H1 (cell line): ENCODE measurements around the gene MAPT.

Experiments used
- BACH1 ChIP-seq: IDR thresholded peaks from 2 replicates; pipeline ENCODE4 v1.6.1; 2012; ENCODE audit warnings: low read length, improper control_type of control experiment
- EZH2 ChIP-seq: fragments of 200-600 bp; sonication (generic); IDR thresholded peaks from 2 replicates; pipeline ENCODE4 v1.7.1; 2012; ENCODE audit warnings: low read depth, mild to moderate bottlenecking, moderate library complexity, low read length, inconsistent platforms; ENCODE audit not compliant: severe bottlenecking
- GTF2F1 ChIP-seq: IDR thresholded peaks from 2 replicates; pipeline ENCODE4 v1.6.1; 2012; ENCODE audit warnings: low read depth, low read length, improper control_type of control experiment, borderline replicate concordance
- HDAC6 ChIP-seq: IDR thresholded peaks from one replicate; pipeline ENCODE4 v1.7.1; 2012; ENCODE audit warnings: low read depth, mild to moderate bottlenecking, inconsistent platforms, low read length, moderate library complexity
- JUND ChIP-seq: IDR thresholded peaks from 2 replicates; pipeline ENCODE4 v1.6.1; 2011; ENCODE audit warnings: mild to moderate bottlenecking, improper control_type of control experiment, low read length
- RBBP5 ChIP-seq: IDR thresholded peaks from 2 replicates; pipeline ENCODE4 v1.7.1; 2012; ENCODE audit warnings: low read depth, mild to moderate bottlenecking, inconsistent platforms, low read length, moderate library complexity, borderline replicate concordance
- SIN3A ChIP-seq, 2 experiments: IDR thresholded peaks in 1 of 2; conservative IDR thresholded peaks in 1 of 2; 2 replicates each; pipeline ENCODE4 v1.6.1; 2011 to 2012; ENCODE audit warnings: low read length in 2 of 2, improper control_type of control experiment in 1 of 2, low read depth in 1 of 2, mild to moderate bottlenecking in 1 of 2
- SRF ChIP-seq: IDR thresholded peaks from 2 replicates; pipeline ENCODE4 v1.6.1; 2011; ENCODE audit warnings: mild to moderate bottlenecking, low read depth, low read length, moderate library complexity
- TAF1 ChIP-seq: IDR thresholded peaks from 2 replicates; pipeline ENCODE4 v1.6.1; 2011; ENCODE audit warnings: mild to moderate bottlenecking, low read depth, low read length
- TBP ChIP-seq: IDR thresholded peaks from 2 replicates; pipeline ENCODE4 v1.6.1; 2011; ENCODE audit warnings: low read depth, low read length, improper control_type of control experiment
- ZNF274 ChIP-seq: IDR thresholded peaks from 2 replicates; pipeline ENCODE4 v1.7.0; 2012; ENCODE audit warnings: low read length, borderline replicate concordance; ENCODE audit errors: extremely low read depth
- TF ChIP-seq, protein P1 (sequence below), 3 experiments: IDR thresholded peaks; 1 replicate in 2 of 3; 2 replicates in 1 of 3; pipeline versions ENCODE4 v1.5.1 to v1.6.1; 2011; ENCODE audit warnings: low read length in 3 of 3, mild to moderate bottlenecking in 3 of 3, inconsistent platforms in 2 of 3, low read depth in 1 of 3, moderate library complexity in 1 of 3; ENCODE audit not compliant: insufficient read depth in 1 of 3; ENCODE audit errors: control extremely low read depth in 1 of 3

DNA sequence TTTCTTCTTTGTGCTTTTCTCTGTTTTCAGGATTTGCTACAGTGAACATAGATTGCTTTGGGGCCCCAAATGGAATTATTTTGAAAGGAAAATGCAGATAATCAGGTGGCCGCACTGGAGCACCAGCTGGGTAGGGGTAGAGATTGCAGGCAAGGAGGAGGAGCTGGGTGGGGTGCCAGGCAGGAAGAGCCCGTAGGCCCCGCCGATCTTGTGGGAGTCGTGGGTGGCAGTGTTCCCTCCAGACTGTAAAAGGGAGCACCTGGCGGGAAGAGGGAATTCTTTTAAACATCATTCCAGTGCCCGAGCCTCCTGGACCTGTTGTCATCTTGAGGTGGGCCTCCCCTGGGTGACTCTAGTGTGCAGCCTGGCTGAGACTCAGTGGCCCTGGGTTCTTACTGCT, 105.9 kb downstream of the MAPT start:
- TF ChIP-seq TBP, result no peak
- no peak for TF ChIP-seq SRF
- no peak for TF ChIP-seq TAF1
- TF ChIP-seq, protein P1, sequence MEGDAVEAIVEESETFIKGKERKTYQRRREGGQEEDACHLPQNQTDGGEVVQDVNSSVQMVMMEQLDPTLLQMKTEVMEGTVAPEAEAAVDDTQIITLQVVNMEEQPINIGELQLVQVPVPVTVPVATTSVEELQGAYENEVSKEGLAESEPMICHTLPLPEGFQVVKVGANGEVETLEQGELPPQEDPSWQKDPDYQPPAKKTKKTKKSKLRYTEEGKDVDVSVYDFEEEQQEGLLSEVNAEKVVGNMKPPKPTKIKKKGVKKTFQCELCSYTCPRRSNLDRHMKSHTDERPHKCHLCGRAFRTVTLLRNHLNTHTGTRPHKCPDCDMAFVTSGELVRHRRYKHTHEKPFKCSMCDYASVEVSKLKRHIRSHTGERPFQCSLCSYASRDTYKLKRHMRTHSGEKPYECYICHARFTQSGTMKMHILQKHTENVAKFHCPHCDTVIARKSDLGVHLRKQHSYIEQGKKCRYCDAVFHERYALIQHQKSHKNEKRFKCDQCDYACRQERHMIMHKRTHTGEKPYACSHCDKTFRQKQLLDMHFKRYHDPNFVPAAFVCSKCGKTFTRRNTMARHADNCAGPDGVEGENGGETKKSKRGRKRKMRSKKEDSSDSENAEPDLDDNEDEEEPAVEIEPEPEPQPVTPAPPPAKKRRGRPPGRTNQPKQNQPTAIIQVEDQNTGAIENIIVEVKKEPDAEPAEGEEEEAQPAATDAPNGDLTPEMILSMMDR (IDR thresholded peaks at IDR 0.05; ENCODE audit: control extremely low read depth in 1 of 3, insufficient read depth in 1 of 3, low read depth in 1 of 3, low read length in 3 of 3), result no peak
- no peak for TF ChIP-seq BACH1
- no peak for TF ChIP-seq GTF2F1
- TF ChIP-seq RBBP5, result no peak
- no peak for TF ChIP-seq ZNF274
- TF ChIP-seq SIN3A (conservative IDR thresholded peaks at IDR 0.05 in 1 of 2, IDR thresholded peaks at IDR 0.05 in 1 of 2; ENCODE audit: low read depth in 1 of 2, low read length in 2 of 2), result no peak
- no peak for TF ChIP-seq JUND
- TF ChIP-seq EZH2, result no peak
- no peak for TF ChIP-seq HDAC6
